Neural cell (in vitro differentiated cells): ENCODE results near the gene BMAL1. TPM values are rescaled to one million over a fixed set of nuclear protein-coding genes. Genes with fewer than 3 reads are reported as not detected.

Experiments used
- H2AFZ ChIP-seq: fragments of 200-600, 300-800 bp; sonication (generic), shearing (Covaris generic); 2 replicates; pipeline ENCODE4 v1.6.0; 2014; ENCODE audit warnings: low read depth, mild to moderate bottlenecking, antibody characterized with exemption, low read length, moderate library complexity
- H3F3A ChIP-seq: fragments of 200-600 bp; shearing (Covaris generic); 2 replicates; pipeline ENCODE4 v1.6.1; 2016; ENCODE audit warnings: mild to moderate bottlenecking, moderate library complexity, mixed read lengths, antibody characterized with exemption, low read length; ENCODE audit not compliant: insufficient read depth, poor library complexity, severe bottlenecking
- H3K27ac ChIP-seq: fragments of 200-600, 300-800 bp; sonication (generic), shearing (Covaris generic); 2 replicates; pipeline ENCODE4 v1.5.1; 2014; ENCODE audit warnings: mild to moderate bottlenecking, low read length, moderate library complexity
- H3K27me3 ChIP-seq: fragments of 300-800, 200-600 bp; sonication (generic), shearing (Covaris generic); 2 replicates; pipeline ENCODE4 v1.6.0; 2014; ENCODE audit warnings: mild to moderate bottlenecking, low read depth, low read length, moderate library complexity; ENCODE audit not compliant: insufficient read depth
- H3K36me3 ChIP-seq: fragments of 300-800, 200-600 bp; sonication (generic), shearing (Covaris generic); 2 replicates; pipeline ENCODE4 v1.5.1; 2014; ENCODE audit warnings: mild to moderate bottlenecking, antibody characterized with exemption, low read length, moderate library complexity; ENCODE audit not compliant: insufficient read depth
- H3K4me2 ChIP-seq: fragments of 300-800, 200-600 bp; sonication (generic), shearing (Covaris generic); 2 replicates; pipeline ENCODE4 v1.6.0; 2014; ENCODE audit warnings: mild to moderate bottlenecking, low read length
- H3K4me3 ChIP-seq: fragments of 300-800, 200-600 bp; sonication (generic), shearing (Covaris generic); 2 replicates; pipeline ENCODE4 v1.5.1; 2014; ENCODE audit warnings: mild to moderate bottlenecking, low read length, moderate library complexity
- H3K79me2 ChIP-seq: fragments of 200-600 bp; shearing (Covaris generic); replicated peaks from 2 replicates; pipeline ENCODE4 v1.6.0; 2014; ENCODE audit warnings: mild to moderate bottlenecking, low read length, moderate library complexity; ENCODE audit not compliant: insufficient read depth
- H3K9ac ChIP-seq: fragments of 300-800, 200-600 bp; sonication (generic), shearing (Covaris generic); 2 replicates; pipeline ENCODE4 v1.6.1; 2016; ENCODE audit warnings: mild to moderate bottlenecking, low read length, mixed read lengths
- H3K9me2 ChIP-seq: fragments of 200-600 bp; shearing (Covaris generic); 2 replicates; pipeline ENCODE4 v1.6.1; 2016; ENCODE audit warnings: mild to moderate bottlenecking, low read length, mixed read lengths; ENCODE audit not compliant: insufficient read depth
- H3K9me3 ChIP-seq: fragments of 200-600, 300-800 bp; sonication (generic), shearing (Covaris generic); 2 replicates; pipeline ENCODE4 v1.6.1; 2016; ENCODE audit warnings: mild to moderate bottlenecking, mixed run types, low read length, moderate library complexity, mixed read lengths
- H4K20me1 ChIP-seq: fragments of 200-600 bp; shearing (Covaris generic); 2 replicates; pipeline ENCODE4 v1.6.1; 2016; ENCODE audit warnings: mild to moderate bottlenecking, mixed run types; ENCODE audit not compliant: insufficient read depth
- CTCF ChIP-seq: fragments of 450-650 bp; IDR thresholded peaks from 2 replicates; pipeline ENCODE4 v1.5.1; 2014; ENCODE audit warnings: antibody characterized with exemption, mild to moderate bottlenecking, moderate library complexity; ENCODE audit not compliant: poor library complexity, severe bottlenecking
- EP300 ChIP-seq: fragments of 450-650 bp; conservative IDR thresholded peaks from 2 replicates; pipeline ENCODE4 v1.6.1; 2014; ENCODE audit warnings: antibody characterized with exemption, mild to moderate bottlenecking, moderate library complexity; ENCODE audit not compliant: poor library complexity, severe bottlenecking
- EZH2 ChIP-seq: fragments of 200-600, 300-800 bp; shearing (Covaris generic), sonication (generic); IDR thresholded peaks from 2 replicates; pipeline ENCODE4 v1.6.1; 2014; ENCODE audit warnings: antibody characterized with exemption, low read length, borderline replicate concordance, mild to moderate bottlenecking; ENCODE audit not compliant: insufficient read depth, poor library complexity, severe bottlenecking
- MXI1 ChIP-seq: fragments of 450-650 bp; conservative IDR thresholded peaks from 2 replicates; pipeline ENCODE4 v1.6.1; 2014; ENCODE audit warnings: antibody characterized with exemption, mild to moderate bottlenecking; ENCODE audit not compliant: poor library complexity, severe bottlenecking
- POLR2AphosphoS5 ChIP-seq: IDR thresholded peaks from 2 replicates; pipeline ENCODE4 v1.6.1; 2012
- RAD21 ChIP-seq: fragments of 450-650 bp; conservative IDR thresholded peaks from 2 replicates; pipeline ENCODE4 v1.6.1; 2014; ENCODE audit warnings: antibody characterized with exemption, mild to moderate bottlenecking, moderate library complexity
- REST ChIP-seq: IDR thresholded peaks from 2 replicates; pipeline ENCODE4 v1.6.1; 2012; ENCODE audit warnings: borderline replicate concordance
- SMC3 ChIP-seq: fragments of 450-650 bp; conservative IDR thresholded peaks from 2 replicates; pipeline ENCODE4 v1.6.1; 2014; ENCODE audit warnings: antibody characterized with exemption, mild to moderate bottlenecking, moderate library complexity; ENCODE audit not compliant: poor library complexity
- TAF1 ChIP-seq: IDR thresholded peaks from 2 replicates; pipeline ENCODE4 v1.6.1; 2012; ENCODE audit warnings: low read depth
- polyA plus RNA-seq: library from polyadenylated mRNA; depleted of rRNA; stranded (reverse); fragments of >200 nt; gene quantifications from 2 replicates; pipeline ENCODE4 v1.2.3, GENCODE V29; 2014

The BMAL1 gene
- polyA plus RNA-seq, 1 donor from 2014 or later: 17.1 TPM

- H3K4me2 ChIP-seq: no peak overlapping the region
- H3K27me3 ChIP-seq: no peaks in the 10 kb centered on the region
- no peaks in the 10 kb centered on the region for H3K36me3 ChIP-seq
- H3K9me2 ChIP-seq: no peaks in the 10 kb centered on the region
- no peaks in the 10 kb centered on the region for H3K79me2 ChIP-seq
- no peak overlapping the region for H3K4me3 ChIP-seq
- H3F3A ChIP-seq: no peaks in the 10 kb centered on the region
- TF ChIP-seq MXI1: no peak
- no peak for TF ChIP-seq RAD21
- TF ChIP-seq SMC3: no peak
- no peak for TF ChIP-seq POLR2AphosphoS5
- no peak for TF ChIP-seq EZH2
- no peak overlapping the region for H3K9ac ChIP-seq
- H4K20me1 ChIP-seq: no peaks in the 10 kb centered on the region
- H3K9me3 ChIP-seq: no peaks in the 10 kb centered on the region
- H2AFZ ChIP-seq: no peak overlapping the region
- no peak overlapping the region for H3K27ac ChIP-seq
Observed at GRCh38 chr11:13260201-13260962, 17.2 kb upstream of the BMAL1 start.

DNA sequence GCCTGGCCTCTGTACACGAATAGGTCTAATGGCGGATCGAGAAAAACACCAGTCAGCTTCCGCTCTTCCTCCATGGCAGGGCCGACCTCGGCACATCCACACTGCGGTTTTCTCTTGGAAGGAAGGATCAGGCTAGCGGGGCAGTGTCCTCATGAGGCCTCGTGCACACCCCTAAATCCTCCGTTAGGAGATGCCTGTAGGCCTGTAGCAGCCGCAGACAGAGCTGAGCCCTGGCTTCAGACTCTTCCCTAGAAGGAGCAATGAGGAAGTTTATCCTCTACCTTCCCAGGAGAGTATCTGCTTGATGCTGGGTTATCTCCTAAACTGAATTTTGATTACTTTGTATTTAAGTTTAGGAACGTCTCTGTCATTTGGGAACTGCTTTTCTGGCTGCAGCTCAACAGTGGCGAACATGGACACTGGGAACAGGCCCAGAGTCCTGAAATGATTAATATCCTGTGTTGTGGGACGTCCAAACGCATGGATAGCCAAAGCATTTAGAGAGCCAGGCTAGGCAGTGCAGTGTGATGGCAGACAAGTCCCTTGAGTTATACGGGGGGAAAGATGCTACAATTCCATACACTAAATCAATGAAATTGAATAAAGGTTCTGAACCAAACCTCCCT is 16.5 kb upstream of the BMAL1 start:
- H3K9me2 ChIP-seq: no peaks in the 10 kb centered on the region
- no peak overlapping the region for H2AFZ ChIP-seq
- no peak overlapping the region for H3K4me2 ChIP-seq
- no peaks in the 10 kb centered on the region for H3K9me3 ChIP-seq
- H3K79me2 ChIP-seq: no peaks in the 10 kb centered on the region
- H3F3A ChIP-seq: no peaks in the 10 kb centered on the region
- H3K27me3 ChIP-seq: no peaks in the 10 kb centered on the region
- no peak overlapping the region for H3K4me3 ChIP-seq
- no peaks in the 10 kb centered on the region for H4K20me1 ChIP-seq
- H3K9ac ChIP-seq: no peak overlapping the region
- H3K36me3 ChIP-seq: no peaks in the 10 kb centered on the region
- no peak overlapping the region for H3K27ac ChIP-seq
- TF ChIP-seq POLR2AphosphoS5 (no peak), SMC3 (no peak), RAD21 (no peak), MXI1 (no peak), REST (no peak), CTCF (no peak), TAF1 (no peak), EP300 (no peak), EZH2 (no peak)
